ENCODE measurements around the gene KCNE5. TPM values are rescaled to one million over a fixed set of nuclear protein-coding genes. Genes with fewer than 3 reads are reported as not detected.
"Not testable (repeated sequence)": the region's sequence is repeated elsewhere in the genome, so short reads cannot be mapped to it uniquely, and the experiment has no call there.

Gene KCNE5
- 1 to 10 TPM; 4.2 to 6.7 (median 5.1) TPM for polyA plus RNA-seq (ENCODE audit: insufficient read length in 3 of 3)
- long read RNA-seq, donor 1, transcript KCNE5-201 (1 exons, 1,473 nt): major isoform, 12 of 12 reads
- long read RNA-seq, donor 1, partial matches to known transcripts: 0 of 12 reads
- long read RNA-seq, donor 1, other reads (novel, unspliced or antisense): 0 of 12 reads
- long read RNA-seq, donor 2, transcript KCNE5-201 (1 exons, 1,473 nt): major isoform, 6 of 6 reads
- long read RNA-seq, donor 2, partial matches to known transcripts: 0 of 6 reads
- long read RNA-seq, donor 2, other reads (novel, unspliced or antisense): 0 of 6 reads
- long read RNA-seq, donor 3, transcript KCNE5-201 (1 exons, 1,473 nt): major isoform, 8 of 8 reads
- long read RNA-seq, donor 3, partial matches to known transcripts: 0 of 8 reads
- long read RNA-seq, donor 3, other reads (novel, unspliced or antisense): 0 of 8 reads
- long read RNA-seq, donor 4, partial matches to known transcripts: 0 of 4 reads
- long read RNA-seq, donor 4, other reads (novel, unspliced or antisense): 0 of 4 reads
- long read RNA-seq, donor 5, partial matches to known transcripts: 0 of 4 reads
- long read RNA-seq, donor 5, other reads (novel, unspliced or antisense): 0 of 4 reads
- long read RNA-seq, donor 6, transcript KCNE5-201 (1 exons, 1,473 nt): major isoform, 5 of 5 reads
- long read RNA-seq, donor 6, partial matches to known transcripts: 0 of 5 reads
- long read RNA-seq, donor 6, other reads (novel, unspliced or antisense): 0 of 5 reads
- long read RNA-seq, donor 7, partial matches to known transcripts: 0 of 4 reads
- long read RNA-seq, donor 7, other reads (novel, unspliced or antisense): 0 of 4 reads
- long read RNA-seq, donor 8, transcript KCNE5-201 (1 exons, 1,473 nt): major isoform, 10 of 10 reads
- long read RNA-seq, donor 8, partial matches to known transcripts: 0 of 10 reads
- long read RNA-seq, donor 8, other reads (novel, unspliced or antisense): 0 of 10 reads
- long read RNA-seq, donor 9, partial matches to known transcripts: 0 of 4 reads
- long read RNA-seq, donor 9, other reads (novel, unspliced or antisense): 0 of 4 reads
- long read RNA-seq, donor 10, transcript KCNE5-201 (1 exons, 1,473 nt): major isoform, 5 of 5 reads
- long read RNA-seq, donor 10, partial matches to known transcripts: 0 of 5 reads
- long read RNA-seq, donor 10, other reads (novel, unspliced or antisense): 0 of 5 reads
- long read RNA-seq, donor 11, partial matches to known transcripts: 0 of 3 reads
- long read RNA-seq, donor 11, other reads (novel, unspliced or antisense): 0 of 3 reads
- long read RNA-seq, donor 12, partial matches to known transcripts: 0 of 4 reads
- long read RNA-seq, donor 12, other reads (novel, unspliced or antisense): 0 of 4 reads
- long read RNA-seq, donor 13, transcript KCNE5-201 (1 exons, 1,473 nt): major isoform, 13 of 13 reads
- long read RNA-seq, donor 13, partial matches to known transcripts: 0 of 13 reads
- long read RNA-seq, donor 13, other reads (novel, unspliced or antisense): 0 of 13 reads
- long read RNA-seq, donor 14, transcript KCNE5-201 (1 exons, 1,473 nt): major isoform, 7 of 7 reads
- long read RNA-seq, donor 14, partial matches to known transcripts: 0 of 7 reads
- long read RNA-seq, donor 14, other reads (novel, unspliced or antisense): 0 of 7 reads
- long read RNA-seq, donor 15, partial matches to known transcripts: 0 of 2 reads
- long read RNA-seq, donor 15, other reads (novel, unspliced or antisense): 0 of 2 reads
- long read RNA-seq, donor 16, transcript KCNE5-201 (1 exons, 1,473 nt): major isoform, 7 of 7 reads
- long read RNA-seq, donor 16, partial matches to known transcripts: 0 of 7 reads
- long read RNA-seq, donor 16, other reads (novel, unspliced or antisense): 0 of 7 reads

- peak in 7 of 11 donors; percentile 31 to 51 (median 42) for DNase-seq (ENCODE audit: extremely low read depth in 1 of 11, low read depth in 9 of 11, low spot score in 4 of 11)
These were observed at the start of gene KCNE5 for GRCh38 chrX:109624641-109625616. Gene KCNE5, minus strand, starts transcription at chrX:109625172. Its CDS starts 152 bp downstream, at chrX:109625020.

- no peak for DNase-seq (ENCODE audit: extremely low read depth in 1 of 11, low read depth in 9 of 11, low spot score in 4 of 11)
These were observed 47.3 kb upstream of the KCNE5 start for GRCh38 chrX:109672239-109672638.

- DNase-seq (ENCODE audit: extremely low read depth in 1 of 11, low read depth in 9 of 11, low spot score in 4 of 11): not testable (repeated sequence)
These were observed 46.2 kb upstream of the KCNE5 start for GRCh38 chrX:109671170-109671569.

GRCh38 chrX:109667986-109668385 lies 43.0 kb upstream of the KCNE5 start:
- DNase-seq (ENCODE audit: extremely low read depth in 1 of 11, low read depth in 9 of 11, low spot score in 4 of 11): no peak

GRCh38 chrX:109660435-109661143 lies 35.6 kb upstream of the KCNE5 start:
- no peak for DNase-seq (ENCODE audit: extremely low read depth in 1 of 11, low read depth in 9 of 11, low spot score in 4 of 11)

GRCh38 chrX:109658391-109658790 lies 33.4 kb upstream of the KCNE5 start:
- no peak for DNase-seq (ENCODE audit: extremely low read depth in 1 of 11, low read depth in 9 of 11, low spot score in 4 of 11)

- not testable (repeated sequence) for DNase-seq (ENCODE audit: extremely low read depth in 1 of 11, low read depth in 9 of 11, low spot score in 4 of 11)
These were observed 32.4 kb upstream of the KCNE5 start for GRCh38 chrX:109657364-109657763.

GRCh38 chrX:109656774-109657173 lies 31.8 kb upstream of the KCNE5 start:
- no peak for DNase-seq (ENCODE audit: extremely low read depth in 1 of 11, low read depth in 9 of 11, low spot score in 4 of 11)

- no peak for DNase-seq (ENCODE audit: extremely low read depth in 1 of 11, low read depth in 9 of 11, low spot score in 4 of 11)
These were observed 30.7 kb upstream of the KCNE5 start for GRCh38 chrX:109655502-109656201.

GRCh38 chrX:109654516-109655109 lies 29.6 kb upstream of the KCNE5 start:
- DNase-seq (ENCODE audit: extremely low read depth in 1 of 11, low read depth in 9 of 11, low spot score in 4 of 11): no peak

- DNase-seq (ENCODE audit: extremely low read depth in 1 of 11, low read depth in 9 of 11, low spot score in 4 of 11): not testable (repeated sequence)
These were observed 19.7 kb upstream of the KCNE5 start for GRCh38 chrX:109644671-109645070.

GRCh38 chrX:109643687-109644086 lies 18.7 kb upstream of the KCNE5 start:
- DNase-seq (ENCODE audit: extremely low read depth in 1 of 11, low read depth in 9 of 11, low spot score in 4 of 11): no peak

GRCh38 chrX:109638158-109638557 lies 13.2 kb upstream of the KCNE5 start:
- DNase-seq (ENCODE audit: extremely low read depth in 1 of 11, low read depth in 9 of 11, low spot score in 4 of 11): no peak

- not testable (repeated sequence) for DNase-seq (ENCODE audit: extremely low read depth in 1 of 11, low read depth in 9 of 11, low spot score in 4 of 11)
These were observed 12.5 kb upstream of the KCNE5 start for GRCh38 chrX:109637477-109637876.

GRCh38 chrX:109635146-109635545 lies 10.2 kb upstream of the KCNE5 start:
- DNase-seq (ENCODE audit: extremely low read depth in 1 of 11, low read depth in 9 of 11, low spot score in 4 of 11): no peak
